HL-60/S4 (cell line): Measurements from ENCODE around the gene CD9.

Source experiments
- in situ Hi-C: fragments of 300-500 bp; cut with MboI; formaldehyde crosslinking; loops from 2 replicates; pipeline ENCODE4 v1.14.3; 2022; ENCODE audit warnings: low sequenced_read_pairs

Gene CD9

DNA sequence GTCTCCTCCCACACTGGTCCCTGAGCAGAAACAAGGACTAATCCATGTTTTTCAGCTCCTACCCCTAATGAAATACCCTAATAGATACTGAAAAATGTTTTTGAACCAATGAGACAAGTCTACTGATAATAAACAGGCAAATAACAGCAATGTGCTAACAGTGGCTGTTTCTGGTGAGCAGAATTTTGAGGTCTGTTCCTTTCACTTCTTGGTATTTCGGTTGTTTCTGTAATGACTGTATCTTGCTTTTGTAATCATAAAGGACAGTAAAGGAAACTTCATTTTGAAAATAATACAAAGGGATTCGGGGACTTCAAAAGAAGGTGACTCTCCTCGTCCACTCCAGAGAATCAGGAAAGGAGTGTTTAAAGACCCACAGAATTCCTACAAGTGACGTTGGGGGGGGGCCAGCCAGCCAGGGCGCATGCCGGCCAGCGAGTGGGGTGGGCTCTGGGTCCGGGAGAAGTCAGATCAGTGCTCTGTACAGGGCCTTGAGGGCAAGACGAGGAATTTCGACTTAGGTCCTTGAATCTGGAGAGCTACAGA is 1.1 kb upstream of the CD9 start:
- in situ Hi-C loops = loop anchor here (10.0 kb wide), 1 partner anchor 134 kb away; no protein-coding TSS in a partner anchor

GRCh38 chr12:6199531-6200255 is 507 bp upstream of the CD9 start:
- in situ Hi-C loops = loop anchor here (10.0 kb wide), 1 partner anchor 135 kb away; no protein-coding TSS in a partner anchor

DNA sequence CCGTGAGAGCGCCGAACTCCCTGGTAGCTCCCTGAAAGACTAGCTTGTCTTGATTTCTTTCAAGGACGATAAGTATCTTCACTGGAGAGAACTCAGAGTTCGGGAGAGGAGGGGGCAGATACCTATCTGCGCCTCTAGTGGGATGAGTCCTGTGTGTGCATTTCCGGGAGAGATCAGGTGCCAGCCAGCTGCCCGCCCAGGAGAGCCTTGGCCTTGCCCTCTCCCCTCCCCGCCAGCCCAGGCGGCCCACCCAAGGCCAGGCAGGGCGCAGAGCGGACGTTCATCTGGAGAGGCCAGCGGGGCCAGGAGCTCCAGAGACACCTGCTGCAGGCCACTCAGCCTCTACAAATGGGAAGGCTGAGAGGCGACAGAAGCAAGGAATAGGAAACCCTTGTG is 1.0 kb downstream of the CD9 start:
- in situ Hi-C loops = no loop called here

DNA sequence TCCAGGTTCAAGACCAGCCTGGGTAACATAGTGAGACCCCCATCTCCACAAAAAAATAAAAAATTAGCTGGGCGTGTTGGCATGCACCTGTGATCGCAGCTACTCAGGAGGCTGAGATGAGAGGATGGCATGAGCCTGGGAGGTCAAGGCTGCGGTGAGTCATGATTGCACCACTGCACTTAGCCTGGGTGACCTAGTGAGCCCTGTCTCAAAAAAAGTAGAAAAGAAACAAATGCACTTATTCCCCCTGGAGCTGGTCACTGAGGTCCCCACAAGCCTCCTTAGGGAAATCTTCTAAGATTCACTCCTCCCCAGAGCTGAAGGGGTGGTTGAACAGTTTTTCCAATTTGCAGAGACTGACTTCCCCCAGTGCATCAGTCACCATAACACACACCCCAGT is 1.6 kb downstream of the CD9 start:
- in situ Hi-C loops = no loop called here

- in situ Hi-C loops = no loop called here
Measured at GRCh38 chr12:6202304-6202703, 2.1 kb downstream of the CD9 start.

GRCh38 chr12:6202846-6203245 is 2.6 kb downstream of the CD9 start:
- in situ Hi-C loops = no loop called here

GRCh38 chr12:6203601-6204000 is 3.4 kb downstream of the CD9 start:
- in situ Hi-C loops = no loop called here

DNA sequence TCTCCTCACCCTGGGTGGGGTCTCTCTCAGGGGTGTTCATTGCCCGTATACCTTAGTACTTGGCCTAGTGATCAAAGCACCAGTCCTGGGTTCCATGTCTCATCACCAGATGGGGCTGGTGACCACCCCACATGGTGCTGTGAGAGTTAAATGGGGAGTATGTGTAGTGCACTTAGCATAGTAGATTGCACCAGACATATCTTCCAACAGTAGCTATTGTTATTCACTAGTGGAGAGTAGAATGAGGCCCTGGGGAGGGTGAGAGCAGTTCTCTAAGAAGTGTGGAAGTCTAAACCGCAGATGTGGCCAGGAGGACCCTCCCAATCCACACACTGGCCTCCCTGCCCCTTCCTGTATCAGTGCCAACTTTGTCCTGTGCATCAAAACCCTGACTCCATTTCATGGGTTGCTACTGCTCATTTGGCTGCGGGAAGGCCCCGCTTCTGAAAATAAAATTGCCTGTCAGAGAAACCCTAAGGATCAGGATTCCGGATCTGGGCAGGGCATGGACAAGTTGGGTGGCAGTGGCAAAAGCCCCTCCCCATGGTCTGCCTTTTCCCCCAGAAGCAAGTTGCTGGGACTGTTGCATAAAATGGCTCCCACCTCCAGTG is 4.4 kb downstream of the CD9 start:
- in situ Hi-C loops = loop anchor here (5.0 kb wide), 1 partner anchor 73 kb away; no protein-coding TSS in a partner anchor

- in situ Hi-C loops = loop anchor here (5.0 kb wide), 1 partner anchor 72 kb away; no protein-coding TSS in a partner anchor
Measured at GRCh38 chr12:6205144-6205539, 4.9 kb downstream of the CD9 start.

DNA sequence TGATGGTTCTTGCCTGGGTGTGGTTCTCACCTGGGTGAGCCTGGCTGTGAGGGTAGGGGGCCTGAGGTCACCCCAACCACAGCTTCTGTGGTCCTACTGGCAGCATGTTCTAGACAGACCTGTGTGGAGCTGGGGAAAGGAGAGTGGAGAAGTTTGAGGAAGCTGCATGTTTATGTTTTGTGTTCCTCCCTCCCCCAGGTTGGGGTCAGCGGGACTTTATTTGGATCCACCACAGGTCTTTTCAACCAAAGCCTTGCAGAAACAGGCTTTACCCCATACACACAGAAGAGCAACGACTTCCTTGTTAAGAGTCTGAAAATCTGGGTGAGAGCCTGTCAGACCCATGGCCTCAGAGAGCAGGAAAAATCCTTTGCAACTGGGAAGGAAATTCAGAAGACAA is 5.6 kb downstream of the CD9 start:
- in situ Hi-C loops = loop anchor here (5.0 kb wide), 1 partner anchor 72 kb away; no protein-coding TSS in a partner anchor

DNA sequence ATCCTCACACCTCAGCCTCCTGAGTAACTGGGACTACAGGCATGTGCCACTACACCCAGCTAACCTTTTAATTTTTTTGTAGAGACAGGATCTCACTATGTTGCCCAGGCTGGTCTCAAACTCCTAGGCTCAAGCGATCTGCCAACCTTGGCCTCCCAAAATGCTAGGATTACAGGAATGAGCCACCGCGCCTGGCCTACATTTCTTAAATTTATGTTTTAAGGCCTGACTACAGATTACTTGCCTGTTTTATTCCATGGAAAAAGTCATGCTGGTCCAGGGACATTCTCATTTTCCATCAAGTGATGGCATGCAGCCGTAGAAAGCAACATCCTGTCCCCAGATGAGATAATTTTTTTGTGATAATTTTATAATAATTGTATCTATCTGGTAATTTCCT is 6.1 kb downstream of the CD9 start:
- in situ Hi-C loops = loop anchor here (5.0 kb wide), 1 partner anchor 71 kb away; no protein-coding TSS in a partner anchor

DNA sequence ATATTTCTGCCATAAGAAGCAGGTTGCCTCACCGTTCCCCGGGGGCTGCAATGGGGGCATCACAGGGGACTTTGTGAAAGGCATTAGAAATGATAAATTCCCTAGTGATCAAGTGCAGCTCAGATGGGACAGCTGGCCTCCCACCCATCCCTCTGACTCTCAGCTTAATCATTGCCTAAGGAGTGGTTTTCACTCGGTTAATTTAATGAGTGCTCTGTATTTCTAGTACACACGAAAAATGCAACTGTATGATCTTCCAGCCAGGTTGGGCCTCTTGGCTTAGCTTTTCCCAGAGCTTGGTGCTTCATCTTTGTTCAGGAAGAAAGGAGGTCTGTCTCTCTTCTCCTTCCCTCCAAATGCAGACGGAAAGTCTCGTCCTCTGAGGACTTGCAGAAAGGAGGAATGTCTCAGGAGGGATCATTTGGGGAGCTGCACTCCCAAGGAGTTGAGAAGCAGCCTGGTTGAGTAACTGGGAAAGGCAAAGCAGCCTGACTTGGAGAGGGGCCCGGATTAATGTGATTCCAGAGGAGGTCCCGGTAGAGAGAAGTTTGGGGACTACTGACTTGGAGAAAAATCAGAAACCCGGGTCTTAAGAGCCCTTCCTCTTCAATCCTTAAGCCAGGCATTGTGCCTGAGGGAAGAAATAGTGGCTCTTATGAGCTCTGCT is 7.2 kb downstream of the CD9 start:
- in situ Hi-C loops = loop anchor here (5.0 kb wide), 1 partner anchor 70 kb away; no protein-coding TSS in a partner anchor

- in situ Hi-C loops = loop anchor here (5.0 kb wide), 1 partner anchor 69 kb away; no protein-coding TSS in a partner anchor
Measured at GRCh38 chr12:6208130-6208529, 7.9 kb downstream of the CD9 start.

DNA sequence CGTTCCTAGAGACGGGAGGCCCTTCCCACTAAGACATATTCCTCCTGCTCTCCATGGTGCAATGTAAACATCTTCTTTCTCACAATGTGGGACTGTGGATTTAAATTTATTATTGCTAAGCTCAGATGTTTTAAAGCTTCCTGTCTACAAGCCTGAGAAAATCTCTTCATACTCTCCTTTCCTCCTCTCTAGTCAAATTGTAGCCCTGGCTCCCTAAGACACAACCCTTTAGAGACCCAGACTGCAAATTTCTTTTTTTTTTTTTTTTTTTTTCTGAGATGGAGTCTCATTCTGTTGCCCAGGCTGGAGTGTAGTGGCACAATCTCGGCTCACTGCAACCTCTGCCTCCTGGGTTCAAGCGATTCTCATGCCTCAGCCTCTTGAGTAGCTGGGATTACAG is 9.2 kb downstream of the CD9 start:
- in situ Hi-C loops = loop anchor here (5.0 kb wide), 1 partner anchor 68 kb away; no protein-coding TSS in a partner anchor

DNA sequence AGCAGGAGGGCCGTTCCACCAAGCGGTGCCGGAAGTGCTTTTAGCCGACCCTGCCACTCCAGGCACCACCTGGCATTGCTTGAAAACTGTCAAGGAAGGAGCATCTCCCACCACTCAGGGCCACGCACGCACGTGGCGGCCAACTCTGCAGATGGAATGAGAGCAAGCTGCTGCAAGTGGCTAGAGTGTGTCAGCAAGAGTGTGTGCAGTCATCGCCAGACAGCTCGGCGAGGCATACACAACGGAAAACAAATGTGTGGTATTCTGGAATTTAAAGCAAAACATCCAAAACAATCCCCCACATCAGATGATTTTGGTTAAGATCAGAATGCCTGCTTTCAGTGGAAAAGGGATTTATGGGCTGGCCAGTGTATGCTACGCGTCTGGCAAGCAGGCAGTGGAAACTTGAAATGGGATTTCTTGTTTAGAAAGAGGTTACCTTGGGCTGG is 11.2 kb downstream of the CD9 start:
- in situ Hi-C loops = no loop called here

GRCh38 chr12:6212086-6212485 is 11.9 kb downstream of the CD9 start:
- in situ Hi-C loops = no loop called here

GRCh38 chr12:6213969-6214368 is 13.8 kb downstream of the CD9 start:
- in situ Hi-C loops = no loop called here

DNA sequence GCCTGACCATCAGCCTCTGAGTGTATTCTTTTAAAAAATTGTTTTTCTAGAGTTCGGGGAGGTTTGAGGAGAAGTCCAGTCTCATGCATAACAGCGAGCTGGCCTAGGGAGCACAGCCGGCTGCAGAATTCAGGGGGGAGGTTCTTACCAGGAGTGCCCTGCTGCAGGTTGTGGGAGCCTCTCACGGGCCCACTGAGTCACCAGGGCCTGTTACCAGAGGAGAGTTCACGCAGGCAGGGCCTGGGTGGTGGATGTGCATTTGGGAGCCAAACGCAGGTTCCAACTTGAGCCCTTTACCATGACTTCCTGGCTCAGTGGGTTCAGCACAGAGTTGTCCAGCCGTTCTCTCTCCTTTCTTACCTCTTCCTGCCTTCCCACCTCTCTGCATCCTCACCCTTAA is 14.4 kb downstream of the CD9 start:
- in situ Hi-C loops = no loop called here

- in situ Hi-C loops = no loop called here
Measured at GRCh38 chr12:6215120-6215807, 15.1 kb downstream of the CD9 start.

- in situ Hi-C loops = no loop called here
Measured at GRCh38 chr12:6215932-6216494, 15.8 kb downstream of the CD9 start.
